ENCODE results near the gene ADM2.

The ADM2 gene

DNA sequence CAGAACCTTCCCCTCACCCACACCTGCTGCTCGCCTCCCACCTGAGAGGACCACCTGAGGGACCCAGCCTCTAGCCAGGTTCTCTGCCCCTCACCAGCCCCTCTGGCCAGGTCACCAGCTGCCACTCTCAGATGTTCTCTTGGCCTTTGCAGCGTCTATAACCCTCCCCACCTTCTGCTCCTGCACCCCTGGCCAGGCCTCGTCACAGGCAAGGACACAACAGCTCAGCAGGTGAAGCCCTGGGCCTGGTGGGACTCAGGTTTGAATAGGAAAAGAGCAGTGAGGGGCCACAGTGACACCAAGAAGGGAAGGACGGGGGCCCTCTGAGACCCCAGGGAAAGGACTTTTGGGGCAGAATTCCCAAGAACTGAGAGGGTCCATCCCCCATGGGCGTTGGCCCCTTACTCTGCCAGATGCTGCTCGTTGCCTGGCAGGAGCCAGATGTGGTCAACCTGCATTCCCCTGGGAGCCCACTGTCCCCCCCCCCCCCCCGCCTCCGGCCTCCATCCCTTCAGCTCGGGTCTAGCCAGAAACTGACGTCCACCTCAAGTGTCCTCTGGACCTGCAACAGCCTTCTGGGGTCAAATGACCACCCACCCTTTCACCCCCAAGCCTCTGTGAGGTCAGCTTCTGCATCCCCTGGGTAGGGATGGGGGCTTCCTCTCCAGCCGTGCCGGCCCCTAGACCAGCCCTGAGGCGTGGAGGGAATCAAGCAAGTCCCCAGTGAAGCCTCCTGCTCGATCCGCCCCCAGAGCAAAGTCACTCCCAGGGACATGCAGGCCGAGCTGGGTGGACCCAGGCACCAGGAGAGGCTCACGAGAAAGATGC is 35.2 kb upstream of the ADM2 start:
- no peak for DNase-seq

- DNase-seq: no peak
Observed at GRCh38 chr22:50446708-50447575, 34.4 kb upstream of the ADM2 start.

DNA sequence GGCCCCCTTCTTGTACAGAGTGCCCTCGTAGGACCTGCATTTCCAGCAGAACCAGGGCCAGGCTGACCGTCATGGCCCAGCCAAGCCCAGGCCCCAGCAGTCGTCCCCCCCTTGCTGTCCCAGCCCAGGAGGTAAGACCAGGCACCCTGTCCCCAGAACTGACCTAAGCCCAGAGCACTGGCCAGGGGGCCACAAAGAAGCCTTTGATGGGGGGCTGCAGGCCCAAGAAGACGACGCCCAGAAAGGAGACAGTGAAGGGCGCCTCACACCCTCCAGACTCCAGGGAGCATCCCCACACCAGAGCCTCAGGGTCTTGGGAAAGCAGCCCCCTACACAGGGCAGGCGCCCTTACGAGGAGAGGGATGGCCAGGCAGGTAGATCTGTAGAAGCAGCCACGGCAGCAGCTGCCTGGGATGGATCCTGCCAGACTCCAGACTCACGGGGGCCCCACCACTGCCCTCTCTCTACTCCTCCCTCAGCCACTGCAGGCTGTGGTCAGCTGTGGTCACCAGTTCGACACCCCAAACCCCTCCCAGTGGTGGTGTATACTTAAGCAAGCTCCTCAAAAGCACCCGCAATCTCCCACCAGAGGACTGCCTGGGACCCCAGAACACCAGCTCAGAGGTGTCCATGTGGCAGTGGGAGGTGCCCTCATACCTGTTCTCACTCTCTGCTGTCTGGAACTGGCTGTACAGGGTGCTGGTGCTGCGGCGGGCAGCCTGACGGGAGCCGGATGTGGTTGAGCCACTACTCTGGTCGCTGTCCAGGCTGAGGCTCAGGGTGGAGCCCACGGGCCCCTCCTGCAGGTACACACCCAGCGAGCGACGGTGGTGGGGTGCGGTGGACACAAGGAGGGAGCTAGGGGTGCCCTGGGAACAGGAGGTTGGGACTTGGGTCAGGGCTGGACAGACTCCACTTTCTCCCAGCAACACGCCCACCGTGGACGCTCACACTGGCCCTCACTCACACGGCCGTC is 33.5 kb upstream of the ADM2 start:
- no peak for DNase-seq

GRCh38 chr22:50452649-50453048 is 28.7 kb upstream of the ADM2 start:
- DNase-seq: no peak

- DNase-seq: no peak
Observed at GRCh38 chr22:50454556-50455075, 26.7 kb upstream of the ADM2 start.

DNA sequence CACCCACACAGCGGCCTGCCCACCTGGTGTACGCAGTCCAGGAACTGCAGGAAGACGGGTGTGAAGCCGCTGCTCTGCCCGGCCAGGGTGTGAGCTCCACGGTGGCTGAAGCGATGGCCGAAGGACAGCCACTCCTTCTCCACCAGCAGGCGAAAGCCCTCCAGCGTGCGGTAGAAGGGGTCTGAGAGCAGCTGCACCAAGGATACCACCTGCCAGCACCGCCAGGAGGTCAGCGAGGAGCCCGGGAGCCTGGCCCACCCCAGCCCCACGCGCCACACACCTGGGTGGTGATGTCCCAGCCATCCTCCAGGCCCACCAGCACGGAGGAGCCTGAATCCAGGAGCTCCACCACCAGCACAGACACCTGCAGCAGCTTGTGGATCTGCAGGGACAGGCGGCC is 26.1 kb upstream of the ADM2 start:
- no peak for DNase-seq

DNA sequence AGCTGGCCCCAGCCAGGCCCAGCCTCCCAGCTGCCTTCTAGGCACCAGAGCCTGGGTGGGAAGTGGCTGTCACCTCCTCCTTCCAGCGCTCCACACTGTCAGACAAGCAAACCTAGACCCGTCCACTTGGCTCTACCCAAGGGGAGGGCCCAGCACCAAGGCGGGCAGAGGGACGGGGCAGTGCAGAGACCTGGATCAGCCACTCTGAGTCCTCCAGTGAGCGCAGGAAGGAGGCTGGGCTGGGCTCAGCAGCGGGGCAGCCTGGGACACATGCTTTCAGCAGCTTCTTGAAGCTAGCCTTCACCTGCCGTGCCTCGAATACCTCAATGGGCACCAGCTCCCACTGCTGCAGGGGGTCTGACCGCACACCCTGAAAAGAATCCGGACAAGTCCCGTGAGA is 25.3 kb upstream of the ADM2 start:
- DNase-seq: no peak

DNA sequence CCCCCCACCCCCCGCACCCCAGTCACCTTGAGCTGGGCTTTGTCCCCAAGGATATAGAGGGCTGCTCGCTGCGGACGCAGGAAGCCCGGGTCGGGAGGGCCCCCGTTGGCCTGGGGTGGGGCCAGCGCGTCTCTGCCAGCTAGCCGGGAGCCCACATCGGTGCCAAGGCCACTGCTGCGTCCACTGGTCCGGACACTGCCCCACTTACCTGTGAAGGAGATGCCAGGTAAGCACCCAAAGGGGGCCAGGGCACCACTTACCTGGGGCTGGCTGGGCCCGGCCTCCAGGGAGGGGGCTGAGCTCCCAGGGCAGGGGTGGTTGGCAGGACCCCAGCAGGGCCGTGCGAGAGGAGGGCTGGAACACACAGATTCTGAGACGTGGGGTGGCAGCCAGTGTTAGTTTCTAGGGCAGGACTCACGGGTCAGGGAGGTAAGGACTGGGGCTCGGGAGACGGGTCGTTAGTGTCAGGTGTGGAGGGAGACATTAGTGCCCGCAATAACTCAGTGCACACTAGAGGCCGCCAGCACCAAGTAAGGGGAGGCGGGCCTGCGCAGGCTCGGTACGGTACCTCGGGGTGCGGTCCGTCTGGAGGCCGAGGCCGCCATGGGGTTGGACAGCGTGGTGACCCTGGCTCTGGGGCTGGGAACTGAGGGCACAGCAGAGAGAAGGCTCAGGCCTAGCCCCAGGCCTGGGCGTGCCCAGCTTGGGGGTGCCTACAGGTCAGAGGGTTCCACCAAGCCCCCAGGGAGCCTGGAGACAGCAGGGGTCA is 24.7 kb upstream of the ADM2 start:
- no peak for DNase-seq

- no peak for DNase-seq
Observed at GRCh38 chr22:50459016-50459415, 22.3 kb upstream of the ADM2 start.

- DNase-seq: no peak
Observed at GRCh38 chr22:50459496-50460140, 21.7 kb upstream of the ADM2 start.

GRCh38 chr22:50460938-50461337 is 20.4 kb upstream of the ADM2 start:
- no peak for DNase-seq

GRCh38 chr22:50461536-50461935 is 19.8 kb upstream of the ADM2 start:
- DNase-seq: no peak

GRCh38 chr22:50461979-50462540 is 19.3 kb upstream of the ADM2 start:
- DNase-seq: no peak

- no peak for DNase-seq
Observed at GRCh38 chr22:50463188-50463900, 18.0 kb upstream of the ADM2 start.

DNA sequence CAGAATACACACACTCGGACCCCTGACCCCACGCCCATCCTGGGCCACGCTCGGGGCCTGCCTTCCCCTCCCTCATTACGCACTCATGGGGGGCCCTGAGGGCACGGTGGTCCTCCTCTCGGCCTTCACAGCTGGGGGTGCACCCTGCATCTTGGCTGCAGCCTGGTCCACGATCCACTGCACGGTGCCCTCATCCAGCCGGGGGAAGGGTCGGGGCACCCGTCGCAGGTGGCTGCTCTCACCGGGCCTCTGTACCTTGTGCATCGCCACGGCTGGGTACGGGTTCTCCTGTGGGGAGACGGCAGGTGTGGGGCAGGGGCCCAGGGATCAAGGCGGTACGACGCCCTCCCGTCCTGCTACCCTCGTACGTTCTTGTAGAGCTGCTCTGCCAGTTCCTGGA is 16.9 kb upstream of the ADM2 start:
- no peak for DNase-seq

- DNase-seq: no peak
Observed at GRCh38 chr22:50465066-50465930, 16.0 kb upstream of the ADM2 start.

DNA sequence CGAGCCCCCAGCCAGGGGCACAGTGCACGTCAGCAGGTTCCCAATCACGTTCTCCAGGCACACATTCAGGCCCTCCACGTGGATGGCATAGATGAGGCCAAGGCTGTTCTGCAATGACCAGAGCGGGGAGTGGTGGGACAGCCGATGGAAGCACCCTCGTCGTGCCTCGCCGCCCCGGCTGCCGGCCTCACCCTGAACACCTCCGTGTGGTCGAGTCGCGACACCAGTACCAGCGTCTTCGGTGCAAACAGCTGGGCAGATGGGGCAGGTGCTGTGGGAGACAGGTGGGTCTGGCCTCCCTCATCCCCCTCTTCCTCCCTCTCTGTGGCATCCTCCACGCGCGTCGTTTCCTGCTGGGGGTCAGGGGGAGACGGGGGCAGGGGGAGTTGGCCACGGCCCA is 14.0 kb upstream of the ADM2 start:
- no peak for DNase-seq

DNA sequence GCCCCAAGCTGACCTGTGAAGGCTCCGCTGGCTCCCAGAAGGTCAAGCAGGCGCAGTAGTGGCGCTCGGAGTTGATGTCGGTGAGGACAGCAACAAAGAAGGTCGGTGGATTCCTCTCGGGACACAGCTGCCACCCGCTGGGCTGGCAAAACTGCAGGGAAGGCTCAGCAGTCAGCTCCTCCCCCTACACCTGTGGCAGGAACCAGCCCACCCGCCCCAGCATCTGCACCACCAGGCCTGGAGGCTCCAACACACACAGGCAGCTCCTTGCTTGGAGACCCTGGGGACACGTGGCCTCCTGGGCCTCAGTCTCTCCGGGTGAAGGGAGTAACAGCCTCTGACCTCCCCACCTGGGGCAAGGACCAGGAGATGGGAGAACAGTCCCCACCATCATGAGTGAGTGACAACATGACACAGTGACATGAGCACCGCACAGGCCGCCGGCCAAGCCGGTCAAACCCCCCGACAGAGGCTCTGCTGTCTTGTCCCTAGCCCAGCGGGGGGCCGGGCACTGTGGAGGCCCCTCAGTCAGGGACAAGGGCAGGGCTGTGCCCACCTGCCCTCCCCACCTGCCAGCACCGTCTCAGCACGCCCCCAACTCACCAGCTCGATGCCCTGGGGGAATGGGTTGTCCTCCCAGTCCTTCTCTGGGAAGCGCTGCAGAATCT is 13.4 kb upstream of the ADM2 start:
- no peak for DNase-seq

DNA sequence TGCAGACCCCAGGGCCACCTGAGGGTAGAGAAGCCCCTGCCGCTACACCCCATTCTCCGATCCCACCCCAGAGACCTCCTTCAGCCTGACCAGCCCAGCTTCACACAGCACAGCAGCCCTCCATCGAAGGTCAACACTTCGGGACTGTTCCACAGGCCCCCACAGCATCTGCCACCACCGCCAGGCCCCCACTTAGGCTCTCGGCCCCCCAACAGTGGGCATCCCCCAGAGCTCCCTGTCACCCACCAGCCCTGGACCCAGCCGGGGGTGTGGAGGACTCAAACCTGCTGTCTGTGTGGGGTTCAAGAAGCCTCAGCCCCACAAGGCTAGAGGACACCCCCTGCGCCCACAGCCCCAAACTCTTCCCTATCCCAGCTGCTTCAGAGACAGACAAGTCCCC is 12.7 kb upstream of the ADM2 start:
- DNase-seq: no peak

All from NCI-H226 (cell line).